MG63 (cell line): Measurements from ENCODE around the gene BTBD17. TPM values are rescaled to one million over a fixed set of nuclear protein-coding genes. Genes with fewer than 3 reads are reported as not detected.

Source experiments
- DNase-seq: peaks from one replicate; pipeline ENCODE4 v3.0.0-alpha.2; 2020
- H3K27me3 ChIP-seq: fragments of 250-450 bp; sonication (Bioruptor Pico); 2 replicates; pipeline ENCODE4 v1.5.1; 2020; ENCODE audit warnings: mild to moderate bottlenecking, moderate library complexity
- H3K36me3 ChIP-seq: fragments of 250-450 bp; sonication (Bioruptor Pico); 2 replicates; pipeline ENCODE4 v1.5.1; 2020; ENCODE audit warnings: mild to moderate bottlenecking, moderate library complexity
- H3K4me3 ChIP-seq: fragments of 250-450 bp; sonication (Bioruptor Pico); 2 replicates; pipeline ENCODE4 v1.5.1; 2020; ENCODE audit warnings: mild to moderate bottlenecking, moderate library complexity
- H3K9me3 ChIP-seq: fragments of 250-450 bp; sonication (Bioruptor Pico); 2 replicates; pipeline ENCODE4 v1.5.1; 2020; ENCODE audit warnings: mild to moderate bottlenecking, moderate library complexity
- total RNA-seq: library from RNA; depleted of rRNA; stranded (reverse); fragments of >200 nt; shearing (Covaris generic); gene quantifications from 2 replicates; pipeline ENCODE4 v1.2.3, GENCODE V29; 2014; ENCODE audit warnings: low replicate concordance

The BTBD17 gene
- total RNA-seq, 1 experiment from 2014 or later: not detected

DNA sequence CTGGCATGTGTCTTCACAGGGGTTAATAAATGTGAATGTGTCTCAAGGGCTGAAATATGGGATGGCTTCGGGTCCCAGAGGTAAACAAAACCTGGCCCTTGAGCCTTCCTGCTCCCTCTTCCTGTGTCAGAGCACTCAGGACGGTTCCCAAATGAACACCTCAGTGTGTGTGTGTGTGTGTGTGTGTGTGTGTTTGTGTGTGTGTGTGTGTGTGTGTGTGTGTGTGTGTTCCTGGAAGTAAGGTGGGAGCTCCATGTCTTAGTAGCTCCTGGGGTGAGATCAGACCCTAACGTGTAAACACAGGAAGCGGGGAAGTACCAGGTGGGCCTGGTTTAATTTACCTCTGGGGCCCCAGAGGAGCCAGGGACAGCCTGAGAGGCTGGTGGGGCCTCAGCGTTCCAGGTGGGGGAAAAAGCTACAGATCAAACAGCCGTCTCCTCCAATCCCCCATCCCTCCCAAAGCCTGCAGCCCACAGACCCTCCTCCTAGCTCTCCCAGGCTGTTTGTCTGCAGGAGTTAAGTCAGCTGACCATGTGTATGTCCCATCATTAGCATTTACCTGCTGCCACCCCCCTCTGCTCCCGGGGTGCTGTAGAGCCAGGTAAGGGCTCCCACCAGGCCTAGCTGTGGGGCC lies 29.5 kb downstream of the BTBD17 start:
- Histone ChIP-seq H3K4me3 (no peak overlapping the region), H3K36me3 (no peaks in the 10 kb centered on the region), H3K9me3 (no peaks in the 10 kb centered on the region), H3K27me3 (no peaks in the 10 kb centered on the region)
- no peak for DNase-seq

GRCh38 chr17:74330446-74330845 lies 31.2 kb downstream of the BTBD17 start:
- Histone ChIP-seq H3K27me3 (no peaks in the 10 kb centered on the region), H3K36me3 (no peaks in the 10 kb centered on the region), H3K9me3 (no peaks in the 10 kb centered on the region), H3K4me3 (no peak overlapping the region)
- DNase-seq: no peak

DNA sequence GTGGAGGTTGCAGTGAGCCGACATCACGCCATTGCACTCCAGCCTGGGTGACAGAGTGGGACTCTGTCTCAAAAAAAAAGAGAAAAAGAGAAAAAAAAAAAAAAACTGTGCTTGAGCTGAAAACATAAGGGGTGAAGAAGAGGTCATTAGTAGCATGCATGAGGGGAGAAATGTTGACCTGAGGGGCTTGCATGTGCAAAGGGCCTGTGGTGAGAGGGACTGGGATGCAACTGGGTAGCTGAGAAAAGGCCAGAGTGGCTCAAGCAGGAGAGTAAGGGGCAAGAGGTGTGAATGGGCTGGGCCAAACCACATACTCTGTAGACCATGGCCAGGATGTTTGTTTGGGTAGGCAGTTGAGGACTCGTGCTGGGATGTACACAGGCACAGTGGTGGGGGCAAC lies 32.3 kb downstream of the BTBD17 start:
- no peak for DNase-seq
- no peak overlapping the region for H3K4me3 ChIP-seq
- H3K36me3 ChIP-seq: no peaks in the 10 kb centered on the region
- H3K27me3 ChIP-seq: no peaks in the 10 kb centered on the region
- no peaks in the 10 kb centered on the region for H3K9me3 ChIP-seq

DNA sequence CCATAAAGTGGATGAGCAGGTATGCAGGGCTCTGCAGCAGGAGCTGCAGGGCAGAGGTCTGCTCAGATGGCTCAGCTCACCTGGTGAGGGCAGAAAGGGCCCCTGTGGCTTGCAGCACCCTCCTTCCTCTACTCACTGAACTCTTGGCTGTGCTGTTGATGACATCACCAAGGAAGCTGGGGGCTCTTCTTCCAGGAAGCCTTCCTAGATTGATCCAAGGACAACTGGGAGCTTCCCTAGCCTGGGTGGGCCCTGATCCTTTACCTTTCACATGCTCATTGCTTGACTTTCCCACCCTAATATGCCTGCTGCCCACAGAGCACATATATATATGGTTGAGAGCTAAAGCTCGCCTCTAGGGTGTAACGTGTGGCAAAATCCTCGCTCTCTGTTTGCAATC lies 33.2 kb downstream of the BTBD17 start:
- Histone ChIP-seq H3K27me3 (no peaks in the 10 kb centered on the region), H3K4me3 (no peak overlapping the region), H3K9me3 (no peaks in the 10 kb centered on the region), H3K36me3 (no peaks in the 10 kb centered on the region)
- no peak for DNase-seq

GRCh38 chr17:74326506-74326905 lies 35.2 kb downstream of the BTBD17 start:
- DNase-seq: no peak
- no peaks in the 10 kb centered on the region for H3K36me3 ChIP-seq

GRCh38 chr17:74325743-74326379 lies 35.8 kb downstream of the BTBD17 start, which contains the start of gene KIF19:
Gene KIF19 (plus strand): TSS chr17:74326226. CDS start chr17:74326350, 124 bp downstream.
- DNase-seq: peak; percentile 31

More at GRCh38 chr17:74326506-74326905, 35.2 kb downstream of the BTBD17 start:
- Histone ChIP-seq H3K4me3 (no peak overlapping the region), H3K9me3 (no peaks in the 10 kb centered on the region), H3K27me3 (no peaks in the 10 kb centered on the region)

DNA sequence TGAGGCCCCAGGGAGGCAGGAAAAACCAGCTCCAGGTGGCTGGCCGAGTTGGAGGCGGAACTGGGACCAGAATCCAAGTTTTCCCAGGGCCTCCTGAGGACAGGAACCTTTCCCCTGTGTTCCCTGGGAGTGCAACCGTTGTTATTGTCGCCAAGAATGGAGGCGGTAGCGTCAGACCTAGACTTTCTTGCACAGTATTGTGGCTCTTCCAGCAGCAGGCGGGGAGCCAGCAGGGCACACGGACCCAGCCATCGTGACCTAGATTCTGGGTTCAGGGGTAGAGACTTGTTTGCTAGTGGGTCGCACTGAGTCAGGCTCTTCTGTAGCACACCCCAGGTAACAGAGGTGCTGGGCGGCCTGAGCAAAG lies 36.3 kb downstream of the BTBD17 start:
- Histone ChIP-seq H3K27me3 (no peaks in the 10 kb centered on the region), H3K4me3 (no peak overlapping the region)
- no peak for DNase-seq

More at GRCh38 chr17:74325743-74326379, 35.8 kb downstream of the BTBD17 start, which contains the start of gene KIF19:
- Histone ChIP-seq H3K4me3 (no peak within 1 kb of the TSS), H3K27me3 (no peaks in the 10 kb centered on the region), H3K9me3 (no peaks in the 10 kb centered on the region), H3K36me3 (no peaks in the 10 kb centered on the region)

DNA sequence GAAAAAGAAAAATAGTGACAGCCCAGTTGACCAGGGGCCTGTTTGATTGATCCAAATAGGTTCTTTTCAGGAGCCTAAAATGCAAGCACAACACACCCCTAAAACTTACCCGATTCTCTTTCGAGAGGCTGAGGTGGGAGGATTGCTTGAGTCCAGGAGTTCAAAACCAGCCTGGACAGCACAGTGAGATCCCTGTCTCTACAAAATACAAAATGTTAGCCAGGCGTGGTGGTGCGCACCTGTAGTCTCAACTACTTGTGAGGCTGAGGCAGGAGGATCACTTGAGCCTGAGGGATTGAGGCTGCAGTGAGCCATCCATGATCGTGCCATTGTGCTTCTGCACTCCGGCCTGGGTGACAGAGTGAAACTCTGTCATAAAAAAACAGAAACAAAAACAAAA lies 37.1 kb downstream of the BTBD17 start:
- Histone ChIP-seq H3K27me3 (no peaks in the 10 kb centered on the region), H3K4me3 (no peak overlapping the region), H3K36me3 (no peaks in the 10 kb centered on the region), H3K9me3 (no peaks in the 10 kb centered on the region)
- no peak for DNase-seq

More for the DNA sequence above, 36.3 kb downstream of the BTBD17 start:
- no peaks in the 10 kb centered on the region for H3K9me3 ChIP-seq
- no peaks in the 10 kb centered on the region for H3K36me3 ChIP-seq

DNA sequence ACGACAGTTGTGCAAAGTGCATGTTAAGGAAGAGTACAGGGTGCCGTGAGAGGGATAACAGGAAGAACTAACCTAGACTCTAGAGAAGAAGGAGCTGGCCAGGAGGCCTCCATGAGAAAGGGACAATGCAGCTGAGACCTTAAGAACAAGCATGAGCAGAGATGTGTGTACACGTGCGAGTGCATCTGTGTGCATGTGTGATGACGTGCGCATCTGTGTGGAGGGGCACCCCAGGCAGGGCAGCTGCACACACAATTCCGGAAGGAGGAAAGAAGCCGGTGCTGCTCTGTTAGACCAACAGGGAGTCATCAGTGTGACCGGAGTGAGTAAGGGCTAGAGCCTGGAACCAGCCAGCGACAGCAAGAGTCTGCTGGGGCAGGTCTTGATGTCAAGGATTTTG lies 43.3 kb downstream of the BTBD17 start:
- Histone ChIP-seq H3K4me3 (no peak overlapping the region), H3K9me3 (no peaks in the 10 kb centered on the region), H3K27me3 (no peaks in the 10 kb centered on the region), H3K36me3 (no peaks in the 10 kb centered on the region)
- DNase-seq: no peak

DNA sequence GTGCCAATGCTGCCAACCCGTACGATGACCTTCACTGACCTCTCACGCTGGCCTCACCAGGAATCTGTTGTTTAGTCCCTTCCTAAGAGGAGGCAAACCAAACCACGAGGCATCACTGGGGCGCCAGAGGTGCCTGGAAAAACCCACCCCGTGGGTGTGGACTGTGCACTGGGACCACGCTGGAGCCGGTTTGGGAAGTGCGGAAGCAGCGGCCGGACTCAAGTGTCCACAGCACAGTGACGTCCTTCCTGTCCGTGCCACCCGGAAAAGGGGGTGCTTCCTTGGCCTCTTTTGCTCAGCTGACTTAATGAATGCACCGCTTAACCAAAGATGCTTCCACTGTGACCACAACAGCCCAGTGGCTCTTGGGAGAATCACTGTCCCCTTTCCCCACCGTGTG lies 44.6 kb downstream of the BTBD17 start:
- H3K36me3 ChIP-seq: no peaks in the 10 kb centered on the region
- no peaks in the 10 kb centered on the region for H3K27me3 ChIP-seq
- H3K4me3 ChIP-seq: no peak overlapping the region
- H3K9me3 ChIP-seq: no peaks in the 10 kb centered on the region
- no peak for DNase-seq

DNA sequence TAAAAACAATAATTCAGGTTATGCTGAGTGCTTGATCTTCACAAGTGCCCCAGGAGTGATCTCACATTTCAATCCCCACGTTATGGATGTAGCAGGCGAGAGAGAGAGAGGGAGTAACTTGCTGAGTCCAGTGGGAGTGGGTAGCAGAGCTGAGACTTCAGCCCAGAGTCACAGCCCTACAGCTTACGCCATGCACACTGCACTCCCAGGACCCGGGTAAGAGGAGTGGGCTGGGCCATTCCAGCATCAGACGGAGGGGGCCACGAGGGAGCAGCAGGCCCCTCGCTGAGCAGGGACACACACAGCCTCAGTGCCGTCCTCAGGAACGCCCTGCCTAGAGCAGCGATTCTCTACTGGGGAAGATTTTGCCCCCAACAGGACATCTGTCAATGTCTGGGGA lies 45.4 kb downstream of the BTBD17 start:
- Histone ChIP-seq H3K9me3 (no peaks in the 10 kb centered on the region), H3K4me3 (no peak overlapping the region), H3K36me3 (no peaks in the 10 kb centered on the region), H3K27me3 (no peaks in the 10 kb centered on the region)
- no peak for DNase-seq

DNA sequence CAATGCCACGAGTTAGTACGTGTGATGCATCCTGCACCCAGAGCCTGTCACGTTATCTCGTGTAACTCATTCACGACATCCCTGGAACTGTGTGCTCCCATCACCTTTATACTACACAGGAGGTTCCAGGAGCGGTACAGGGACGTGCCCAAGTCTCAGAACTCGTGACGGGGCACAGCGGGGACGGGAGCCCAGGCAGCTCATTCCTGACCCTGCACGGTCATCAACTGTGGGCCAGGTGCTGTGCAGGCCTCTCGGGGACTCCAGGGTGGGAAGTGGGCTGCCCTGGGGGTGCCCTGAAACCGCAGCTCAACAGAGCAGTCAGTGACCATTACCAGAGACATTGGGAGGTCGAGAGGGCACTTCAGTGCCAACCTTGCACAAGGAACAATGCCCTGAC lies 46.8 kb downstream of the BTBD17 start:
- no peak for DNase-seq
- no peak overlapping the region for H3K4me3 ChIP-seq
- no peaks in the 10 kb centered on the region for H3K27me3 ChIP-seq

DNA sequence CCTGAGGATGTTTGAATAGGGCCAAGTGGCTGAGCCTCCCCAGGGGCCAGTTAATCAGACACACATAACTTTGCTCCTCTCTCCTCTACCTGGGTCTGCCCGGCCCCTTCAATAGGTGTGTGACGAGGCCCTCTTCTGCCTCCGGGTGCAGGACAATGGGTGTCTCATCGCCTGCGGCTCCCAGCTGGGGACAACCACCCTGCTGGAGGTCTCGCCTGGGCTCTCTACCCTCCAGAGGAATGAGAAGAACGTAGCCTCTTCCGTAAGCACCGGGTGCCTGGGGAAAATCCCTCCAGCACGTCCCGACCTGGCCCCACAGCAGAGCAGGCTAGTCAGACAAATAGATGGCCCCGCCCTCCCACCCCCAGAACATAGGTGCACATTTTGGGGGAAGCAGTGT lies 51.8 kb downstream of the BTBD17 start:
- no peak overlapping the region for H3K4me3 ChIP-seq
- DNase-seq: no peak
- no peaks in the 10 kb centered on the region for H3K36me3 ChIP-seq
- H3K9me3 ChIP-seq: no peaks in the 10 kb centered on the region
- no peaks in the 10 kb centered on the region for H3K27me3 ChIP-seq

More for the DNA sequence above, 46.8 kb downstream of the BTBD17 start:
- no peaks in the 10 kb centered on the region for H3K36me3 ChIP-seq
- H3K9me3 ChIP-seq: no peaks in the 10 kb centered on the region

DNA sequence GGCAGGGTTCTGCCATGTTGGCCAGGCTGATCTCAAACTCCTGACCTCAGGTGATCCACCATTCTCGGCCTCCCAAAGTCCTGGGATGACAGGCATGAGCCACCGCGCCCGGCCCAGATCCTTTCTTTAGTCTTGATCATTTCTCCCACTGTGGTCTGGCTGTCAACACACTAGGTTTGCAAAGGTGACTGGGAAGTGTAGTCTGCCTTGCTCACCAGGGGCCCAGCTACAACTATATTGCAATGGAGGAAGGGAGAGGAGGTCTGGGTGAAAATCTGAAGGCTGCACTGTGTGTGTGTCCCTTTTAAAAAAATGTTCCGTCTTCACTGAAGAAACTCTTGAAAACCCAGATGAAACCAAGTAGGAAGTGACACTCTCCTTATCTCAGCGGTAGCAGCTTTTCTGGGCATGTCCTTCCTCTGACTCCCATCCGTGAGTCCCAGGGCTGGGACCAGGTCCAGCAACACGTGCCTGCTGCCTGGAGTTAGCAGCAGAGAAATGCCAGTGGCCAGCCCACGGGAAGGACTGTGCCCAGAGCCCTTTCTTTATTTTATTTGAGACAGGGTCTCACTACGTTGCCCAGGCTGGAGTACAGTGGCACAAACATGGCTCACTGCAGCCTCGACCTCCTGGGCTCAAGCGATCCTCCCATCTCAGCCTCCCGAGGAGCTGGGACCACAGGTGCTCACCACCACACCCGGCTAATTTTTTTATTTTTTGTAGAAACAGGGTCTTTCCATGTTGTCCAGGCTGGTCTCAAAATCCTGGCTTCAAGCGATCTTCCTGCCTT lies 53.5 kb downstream of the BTBD17 start:
- no peaks in the 10 kb centered on the region for H3K9me3 ChIP-seq
- no peak overlapping the region for H3K4me3 ChIP-seq
- peak; percentile 56 for DNase-seq
- H3K27me3 ChIP-seq: no peaks in the 10 kb centered on the region
- no peaks in the 10 kb centered on the region for H3K36me3 ChIP-seq
